ENCODE data around the gene BCR.

Gene BCR

DNA sequence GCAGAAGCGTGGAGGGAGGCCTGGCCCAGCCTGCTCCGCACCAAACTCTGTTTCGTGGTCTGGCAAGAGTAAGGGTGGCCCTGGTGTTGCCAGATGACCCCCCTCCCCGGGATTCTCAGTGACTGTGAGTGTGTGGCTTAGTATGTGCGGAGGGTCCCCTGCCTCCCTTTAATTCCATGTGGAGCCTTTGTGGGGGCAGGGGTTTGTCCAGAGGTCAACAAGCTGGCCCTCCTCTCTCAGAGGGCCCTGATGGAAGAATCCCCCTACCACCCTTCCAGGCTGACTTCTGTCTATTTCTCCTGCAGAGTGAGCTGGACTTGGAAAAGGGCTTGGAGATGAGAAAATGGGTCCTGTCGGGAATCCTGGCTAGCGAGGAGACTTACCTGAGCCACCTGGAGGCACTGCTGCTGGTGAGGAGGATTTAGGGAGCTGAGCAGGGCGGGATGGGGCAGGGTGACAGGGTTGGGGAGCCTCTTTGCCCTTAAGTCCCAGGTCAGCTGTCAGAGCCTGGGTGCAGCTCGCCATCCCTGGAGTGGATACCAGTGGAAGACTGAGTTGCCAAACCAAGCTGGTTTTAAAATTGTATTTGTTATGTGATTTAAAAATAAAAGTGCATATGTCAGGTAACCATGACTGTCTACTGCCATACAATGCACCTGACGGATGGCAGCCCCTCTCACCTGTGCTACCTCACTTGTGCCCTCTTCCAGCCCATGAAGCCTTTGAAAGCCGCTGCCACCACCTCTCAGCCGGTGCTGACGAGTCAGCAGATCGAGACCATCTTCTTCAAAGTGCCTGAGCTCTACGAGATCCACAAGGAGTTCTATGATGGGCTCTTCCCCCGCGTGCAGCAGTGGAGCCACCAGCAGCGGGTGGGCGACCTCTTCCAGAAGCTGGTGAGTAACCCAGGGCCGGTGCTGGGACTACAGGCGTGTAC, 80.6 kb downstream of the BCR start:
- DNase-seq (ENCODE audit: low read depth) = no peak
- H3K4me3 ChIP-seq (ENCODE audit: low read depth, low read length) = no peak overlapping the region
- no peak for TF ChIP-seq MYC (IDR thresholded peaks at IDR 0.05; ENCODE audit: low read depth, low read length)
- TF ChIP-seq, protein P1, sequence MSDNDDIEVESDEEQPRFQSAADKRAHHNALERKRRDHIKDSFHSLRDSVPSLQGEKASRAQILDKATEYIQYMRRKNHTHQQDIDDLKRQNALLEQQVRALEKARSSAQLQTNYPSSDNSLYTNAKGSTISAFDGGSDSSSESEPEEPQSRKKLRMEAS (IDR thresholded peaks at IDR 0.05; ENCODE audit: low read depth, low read length) = no peak
- TF ChIP-seq POLR2A (IDR thresholded peaks at IDR 0.05; ENCODE audit: extremely low read depth, insufficient read length) = no peak
- TF ChIP-seq, protein P2, sequence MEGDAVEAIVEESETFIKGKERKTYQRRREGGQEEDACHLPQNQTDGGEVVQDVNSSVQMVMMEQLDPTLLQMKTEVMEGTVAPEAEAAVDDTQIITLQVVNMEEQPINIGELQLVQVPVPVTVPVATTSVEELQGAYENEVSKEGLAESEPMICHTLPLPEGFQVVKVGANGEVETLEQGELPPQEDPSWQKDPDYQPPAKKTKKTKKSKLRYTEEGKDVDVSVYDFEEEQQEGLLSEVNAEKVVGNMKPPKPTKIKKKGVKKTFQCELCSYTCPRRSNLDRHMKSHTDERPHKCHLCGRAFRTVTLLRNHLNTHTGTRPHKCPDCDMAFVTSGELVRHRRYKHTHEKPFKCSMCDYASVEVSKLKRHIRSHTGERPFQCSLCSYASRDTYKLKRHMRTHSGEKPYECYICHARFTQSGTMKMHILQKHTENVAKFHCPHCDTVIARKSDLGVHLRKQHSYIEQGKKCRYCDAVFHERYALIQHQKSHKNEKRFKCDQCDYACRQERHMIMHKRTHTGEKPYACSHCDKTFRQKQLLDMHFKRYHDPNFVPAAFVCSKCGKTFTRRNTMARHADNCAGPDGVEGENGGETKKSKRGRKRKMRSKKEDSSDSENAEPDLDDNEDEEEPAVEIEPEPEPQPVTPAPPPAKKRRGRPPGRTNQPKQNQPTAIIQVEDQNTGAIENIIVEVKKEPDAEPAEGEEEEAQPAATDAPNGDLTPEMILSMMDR (IDR thresholded peaks at IDR 0.05; ENCODE audit: low read depth, low read length) = no peak

DNA sequence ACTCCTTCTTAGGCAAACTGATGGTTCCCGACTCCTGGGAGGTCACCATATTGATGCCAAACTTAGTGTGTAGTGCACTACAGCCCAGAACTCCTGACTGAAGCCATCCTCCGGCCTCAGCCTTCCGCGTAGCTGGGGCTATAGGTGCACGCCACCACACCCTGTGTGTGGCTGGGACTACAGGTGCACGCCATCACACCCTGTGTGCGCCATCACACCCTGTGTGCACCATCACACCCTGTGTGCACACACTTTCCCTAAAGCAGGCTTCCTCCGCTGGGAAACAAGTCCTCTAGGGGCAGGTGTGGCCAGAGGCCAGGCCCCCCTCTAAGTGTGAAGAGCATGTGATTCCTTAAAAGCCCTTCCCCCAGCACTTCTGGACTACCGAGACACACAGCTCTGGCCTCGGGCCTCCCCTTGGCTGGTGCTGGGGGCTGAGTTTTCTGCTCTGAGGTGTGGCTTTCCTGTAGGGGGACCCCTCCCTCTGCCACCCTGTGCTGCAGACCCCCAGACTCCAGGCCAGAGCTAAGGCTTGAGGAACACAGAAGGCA, 81.7 kb downstream of the BCR start:
- TF ChIP-seq, protein P2 (IDR thresholded peaks at IDR 0.05; ENCODE audit: low read depth, low read length) = no peak
- TF ChIP-seq MYC (IDR thresholded peaks at IDR 0.05; ENCODE audit: low read depth, low read length) (no peak), POLR2A (IDR thresholded peaks at IDR 0.05; ENCODE audit: extremely low read depth, insufficient read length) (no peak)
- TF ChIP-seq, protein P1 (IDR thresholded peaks at IDR 0.05; ENCODE audit: low read depth, low read length) = no peak
- DNase-seq (ENCODE audit: low read depth) = no peak
- no peak overlapping the region for H3K4me3 ChIP-seq (ENCODE audit: low read depth, low read length)

DNA sequence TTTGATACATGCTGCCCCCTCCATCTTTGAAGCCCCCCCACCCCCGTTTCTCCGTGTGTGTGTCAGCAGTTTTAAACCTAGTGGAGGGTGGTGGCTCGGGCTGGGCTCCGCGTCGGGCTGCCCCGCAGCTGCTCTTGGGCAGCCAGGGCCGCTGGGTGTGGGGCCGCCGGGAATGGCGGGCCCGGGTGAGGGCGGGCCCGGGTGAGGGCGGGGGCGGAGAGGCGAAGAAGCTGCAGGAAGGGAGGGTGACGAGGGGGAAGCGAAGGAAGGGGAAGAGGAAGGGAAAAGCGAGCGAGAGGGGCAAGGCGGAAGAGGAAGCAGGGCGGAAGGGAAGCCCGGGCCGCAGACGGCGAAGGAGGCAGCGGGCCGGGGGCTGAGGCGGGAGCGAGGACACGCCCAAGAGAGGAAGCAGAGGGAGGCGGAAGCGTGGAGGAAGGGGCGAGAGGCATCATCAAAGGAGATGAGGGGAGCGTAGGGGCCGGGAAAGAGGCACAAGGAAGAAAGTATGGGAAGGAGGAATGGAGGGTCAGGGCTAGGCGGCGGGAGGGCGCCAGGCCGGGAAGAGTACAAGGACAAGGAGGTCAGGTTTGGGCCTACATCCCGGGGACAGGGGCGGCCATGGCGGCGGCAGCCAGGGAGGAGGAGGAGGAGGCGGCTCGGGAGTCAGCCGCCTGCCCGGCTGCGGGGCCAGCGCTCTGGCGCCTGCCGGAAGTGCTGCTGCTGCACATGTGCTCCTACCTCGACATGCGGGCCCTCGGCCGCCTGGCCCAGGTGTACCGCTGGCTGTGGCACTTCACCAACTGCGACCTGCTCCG, 82.4 kb downstream of the BCR start:
- no peak for DNase-seq (ENCODE audit: low read depth)
- no peak overlapping the region for H3K4me3 ChIP-seq (ENCODE audit: low read depth, low read length)
- TF ChIP-seq POLR2A (IDR thresholded peaks at IDR 0.05; ENCODE audit: extremely low read depth, insufficient read length) (no peak), MYC (IDR thresholded peaks at IDR 0.05; ENCODE audit: low read depth, low read length) (no peak)
- TF ChIP-seq, protein P1 (IDR thresholded peaks at IDR 0.05; ENCODE audit: low read depth, low read length) = no peak
- TF ChIP-seq, protein P2 (IDR thresholded peaks at IDR 0.05; ENCODE audit: low read depth, low read length) = no peak

DNA sequence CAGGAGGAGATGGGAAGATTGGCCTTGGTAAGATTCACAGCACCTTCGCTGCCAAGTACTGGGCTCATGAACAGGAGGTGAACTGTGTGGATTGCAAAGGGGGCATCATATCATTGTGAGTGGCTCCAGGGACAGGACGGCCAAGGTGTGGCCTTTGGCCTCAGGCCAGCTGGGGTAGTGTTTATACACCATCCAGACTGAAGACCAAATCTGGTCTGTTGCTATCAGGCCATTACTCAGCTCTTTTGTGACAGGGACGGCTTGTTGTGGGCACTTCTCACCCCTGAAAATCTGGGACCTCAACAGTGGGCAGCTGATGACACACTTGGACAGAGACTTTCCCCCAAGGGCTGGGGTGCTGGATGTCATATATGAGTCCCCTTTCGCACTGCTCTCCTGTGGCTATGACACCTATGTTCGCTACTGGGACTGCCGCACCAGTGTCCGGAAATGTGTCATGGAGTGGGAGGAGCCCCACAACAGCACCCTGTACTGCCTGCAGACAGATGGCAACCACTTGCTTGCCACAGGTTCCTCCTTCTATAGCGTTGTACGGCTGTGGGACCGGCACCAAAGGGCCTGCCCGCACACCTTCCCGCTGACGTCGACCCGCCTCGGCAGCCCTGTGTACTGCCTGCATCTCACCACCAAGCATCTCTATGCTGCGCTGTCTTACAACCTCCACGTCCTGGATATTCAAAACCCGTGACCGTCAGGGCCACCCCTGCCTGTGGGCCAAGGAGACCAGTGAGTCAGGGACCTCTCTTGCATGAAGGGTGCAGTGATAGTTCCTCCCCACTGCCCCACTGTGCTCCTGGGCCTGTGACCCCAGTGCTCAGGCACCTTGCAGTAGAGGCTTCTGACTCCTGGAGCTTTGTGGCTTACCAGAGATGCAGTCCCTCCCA, 83.6 kb downstream of the BCR start:
- no peak overlapping the region for H3K4me3 ChIP-seq (ENCODE audit: low read depth, low read length)
- TF ChIP-seq MYC (IDR thresholded peaks at IDR 0.05; ENCODE audit: low read depth, low read length) (no peak), POLR2A (IDR thresholded peaks at IDR 0.05; ENCODE audit: extremely low read depth, insufficient read length) (no peak)
- TF ChIP-seq, protein P1 (IDR thresholded peaks at IDR 0.05; ENCODE audit: low read depth, low read length) = no peak
- TF ChIP-seq, protein P2 (IDR thresholded peaks at IDR 0.05; ENCODE audit: low read depth, low read length) = no peak
- peak; percentile 14 for DNase-seq (ENCODE audit: low read depth)

All from NB4 (cell line).